G401.6 (cell line): Measurements from ENCODE around the gene RPL4.

Experiments
- FAIRE-seq: peaks from 2 replicates; lab custom pipeline; 2012; peaks lifted over from hg19 to GRCh38; lab: Jason Lieb, UNC

The RPL4 gene

GRCh38 chr15:66454143-66454542, 50.5 kb downstream of the RPL4 start:
- FAIRE-seq = no peak

- FAIRE-seq = no peak
These were observed 51.6 kb downstream of the RPL4 start for GRCh38 chr15:66452971-66453580.

GRCh38 chr15:66452420-66452819, 52.2 kb downstream of the RPL4 start:
- no peak for FAIRE-seq
